Astrocyte (in vitro differentiated cells and primary cell): ENCODE results near the gene COL23A1. TPM values are rescaled to one million over a fixed set of nuclear protein-coding genes. Genes with fewer than 3 reads are reported as not detected.

Experiments used
- DNase-seq: peaks from one replicate; pipeline ENCODE4 v3.0.0-alpha.2; 2010; ENCODE audit warnings: low read depth
- FAIRE-seq: peaks from 2 replicates; lab custom pipeline; 2011; peaks lifted over from hg19 to GRCh38; lab: Jason Lieb, UNC
- H2AFZ ChIP-seq: 2 replicates; pipeline ENCODE4 v1.6.0; 2012; ENCODE audit warnings: low read depth, low read length, inconsistent platforms
- H3K27ac ChIP-seq: 2 replicates; pipeline ENCODE4 v1.5.1; 2011; ENCODE audit warnings: low read depth, low read length, inconsistent platforms
- H3K27me3 ChIP-seq: 2 replicates; pipeline ENCODE4 v1.6.0; 2011; ENCODE audit warnings: low read length, inconsistent platforms; ENCODE audit not compliant: insufficient read depth
- H3K36me3 ChIP-seq: 2 replicates; pipeline ENCODE4 v1.5.1; 2011; ENCODE audit warnings: low read length, inconsistent platforms; ENCODE audit not compliant: insufficient read depth
- H3K4me1 ChIP-seq: 2 replicates; pipeline ENCODE4 v1.5.1; 2011; ENCODE audit warnings: low read length, inconsistent platforms; ENCODE audit not compliant: insufficient read depth
- H3K4me2 ChIP-seq: 2 replicates; pipeline ENCODE4 v1.6.0; 2012; ENCODE audit warnings: low read length, inconsistent platforms
- H3K4me3 ChIP-seq: 2 replicates; pipeline ENCODE4 v1.5.1; 2011; ENCODE audit warnings: low read depth, mild to moderate bottlenecking, low read length, inconsistent platforms; ENCODE audit not compliant: insufficient read depth
- H3K79me2 ChIP-seq: 2 replicates; pipeline ENCODE4 v1.6.0; 2012; ENCODE audit warnings: mild to moderate bottlenecking, low read length, inconsistent platforms; ENCODE audit not compliant: insufficient read depth
- H3K9ac ChIP-seq: 2 replicates; pipeline ENCODE4 v1.6.0; 2012; ENCODE audit warnings: mild to moderate bottlenecking, low read length, inconsistent platforms
- H3K9me3 ChIP-seq: 2 replicates; pipeline ENCODE4 v1.5.1; 2012; ENCODE audit warnings: low read depth, mild to moderate bottlenecking, low read length, inconsistent platforms; ENCODE audit not compliant: insufficient read depth
- H4K20me1 ChIP-seq: 2 replicates; pipeline ENCODE4 v1.6.0; 2012; ENCODE audit warnings: low read length, inconsistent platforms; ENCODE audit not compliant: insufficient read depth
- H3K27ac Mint-ChIP-seq: one replicate; pipeline ENCODE4 v1.8.0; 2021; ENCODE audit warnings: mild to moderate bottlenecking, mixed read lengths; ENCODE audit not compliant: unreplicated experiment
- H3K27me3 Mint-ChIP-seq: one replicate; pipeline ENCODE4 v1.8.0; 2021; ENCODE audit warnings: low read depth, mixed read lengths; ENCODE audit not compliant: unreplicated experiment
- H3K36me3 Mint-ChIP-seq: one replicate; pipeline ENCODE4 v1.8.0; 2021; ENCODE audit warnings: low read depth, mixed read lengths; ENCODE audit not compliant: unreplicated experiment
- H3K4me1 Mint-ChIP-seq: one replicate; pipeline ENCODE4 v1.8.0; 2021; ENCODE audit warnings: low read depth, mixed read lengths; ENCODE audit not compliant: unreplicated experiment
- H3K4me3 Mint-ChIP-seq: one replicate; pipeline ENCODE4 v1.8.0; 2021; ENCODE audit warnings: mild to moderate bottlenecking, moderate library complexity, mixed read lengths; ENCODE audit not compliant: unreplicated experiment
- H3K9me3 Mint-ChIP-seq: one replicate; pipeline ENCODE4 v1.8.0; 2021; ENCODE audit warnings: mild to moderate bottlenecking, mixed read lengths; ENCODE audit not compliant: unreplicated experiment
- CTCF ChIP-seq: IDR thresholded peaks from 2 replicates; pipeline ENCODE4 v1.5.1; 2011; ENCODE audit warnings: low read depth, mild to moderate bottlenecking, inconsistent platforms, low read length, moderate library complexity; ENCODE audit not compliant: insufficient read depth
- EZH2 ChIP-seq: IDR thresholded peaks from 2 replicates; pipeline ENCODE4 v1.6.1; 2012; ENCODE audit warnings: mild to moderate bottlenecking, low read length, inconsistent platforms; ENCODE audit not compliant: insufficient read depth
- total RNA-seq: library from RNA; stranded (reverse); gene quantifications from 2 replicates; pipeline ENCODE4 v1.2.1, GENCODE V29; 2021

Gene COL23A1
- total RNA-seq, 1 donor from 2014 or later = 0.16 TPM

- Histone ChIP-seq H3K27me3 (no peaks in the 10 kb centered on the region), H3K36me3 (peaks cover 43% of the 10 kb centered on the region), H3K9ac (peak overlapping the region; percentile 90), H3K27ac (peak overlapping the region; percentile 72), H3K4me3 (peak overlapping the region; percentile 100), H4K20me1 (peaks cover 50% of the 10 kb centered on the region), H2AFZ (no peak overlapping the region), H3K79me2 (peaks cover 62% of the 10 kb centered on the region), H3K4me2 (peak overlapping the region; percentile 98), H3K9me3 (no peaks in the 10 kb centered on the region), H3K4me1 (peaks cover 28% of the 10 kb centered on the region)
- Mint-ChIP-seq H3K4me3 (peak overlapping the region; percentile 85), H3K4me1 (peaks cover 27% of the 10 kb centered on the region), H3K36me3 (peaks cover 24% of the 10 kb centered on the region), H3K27me3 (no peaks in the 10 kb centered on the region), H3K9me3 (no peaks in the 10 kb centered on the region), H3K27ac (peak overlapping the region; percentile 8)
- DNase-seq (peak; percentile 39), FAIRE-seq (no peak)
- TF ChIP-seq CTCF = no peak
Observed at GRCh38 chr5:178204935-178205748, 385.1 kb downstream of the COL23A1 start.

GRCh38 chr5:178204182-178204934 is 385.8 kb downstream of the COL23A1 start, which contains the start of gene HNRNPAB:
HNRNPAB (plus strand) TSS chr5:178204533; CDS start chr5:178204838, 305 bp downstream.
- peak within 1 kb of the TSS; percentile 100 for H3K4me3 ChIP-seq
- no peaks in the 10 kb centered on the region for H3K27me3 ChIP-seq
- H3K4me1 ChIP-seq = peaks cover 28% of the 10 kb centered on the region
- Mint-ChIP-seq H3K4me3 (peak within 1 kb of the TSS; percentile 94), H3K27me3 (no peaks in the 10 kb centered on the region), H3K4me1 (peaks cover 27% of the 10 kb centered on the region), H3K9me3 (no peaks in the 10 kb centered on the region), H3K36me3 (peaks cover 19% of the 10 kb centered on the region), H3K27ac (peak within 1 kb of the TSS; percentile 92)
- H3K27ac ChIP-seq = peak within 1 kb of the TSS; percentile 72
- peak within 1 kb of the TSS; percentile 90 for H2AFZ ChIP-seq
- H3K36me3 ChIP-seq = peaks cover 35% of the 10 kb centered on the region
- peak within 1 kb of the TSS; percentile 98 for H3K4me2 ChIP-seq
- DNase-seq (peak; percentile 92), FAIRE-seq (no peak)
- TF ChIP-seq CTCF (no peak), EZH2 (no peak)
- H4K20me1 ChIP-seq = peaks cover 42% of the 10 kb centered on the region
- no peaks in the 10 kb centered on the region for H3K9me3 ChIP-seq
- H3K9ac ChIP-seq = peak within 1 kb of the TSS; percentile 90
- peaks cover 54% of the 10 kb centered on the region for H3K79me2 ChIP-seq
